HG02884 (cell line): Measurements from ENCODE around the gene TUBA4B.

ENCODE experiments used
- ATAC-seq: cut with Tn5 transposase; IDR thresholded peaks from one replicate; pipeline ENCODE4 v1.9.1; 2021; ENCODE audit warnings: mild to moderate bottlenecking, moderate library complexity; ENCODE audit not compliant: unreplicated experiment

Gene TUBA4B

DNA sequence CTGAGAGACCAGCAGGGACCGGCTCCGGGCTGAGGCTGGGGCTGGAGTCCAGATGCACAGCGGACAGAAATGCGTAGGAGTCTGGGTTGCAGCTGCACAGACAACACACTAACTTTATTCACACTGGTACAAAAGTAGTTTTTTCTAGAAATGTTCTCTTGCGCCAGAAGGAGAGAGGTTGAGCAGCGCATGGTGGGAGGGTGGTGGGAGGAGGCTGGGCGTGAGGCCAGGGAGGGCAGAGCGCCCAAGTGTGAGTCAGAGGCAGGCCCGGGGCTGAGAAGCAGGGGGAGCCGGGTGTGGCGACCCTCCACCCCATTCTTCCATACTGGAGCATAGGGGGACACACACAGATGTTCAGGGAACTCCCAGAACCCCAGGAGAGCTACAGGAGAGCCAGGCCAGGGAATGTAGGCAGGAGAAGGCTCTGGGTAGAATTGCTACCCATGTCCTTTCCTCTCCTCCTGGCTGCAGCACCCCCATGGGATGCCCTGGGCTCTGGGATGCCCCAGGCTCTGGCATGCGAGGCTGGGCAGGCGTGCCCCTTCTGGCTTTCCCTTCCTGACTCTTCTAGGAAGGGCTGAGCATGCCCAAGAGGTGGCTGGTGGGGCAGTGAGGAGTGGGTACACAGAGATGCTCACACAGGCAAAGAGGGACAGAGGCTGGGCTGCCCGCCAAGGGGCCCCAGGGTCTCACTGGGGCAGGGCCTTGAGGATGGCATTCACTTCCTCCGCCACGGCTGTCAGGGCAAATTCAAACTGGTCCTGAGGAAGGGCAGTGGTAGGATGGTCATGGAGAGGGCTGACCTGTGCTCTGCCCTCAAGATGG, 36.7 kb downstream of the TUBA4B start:
- no peak for ATAC-seq

DNA sequence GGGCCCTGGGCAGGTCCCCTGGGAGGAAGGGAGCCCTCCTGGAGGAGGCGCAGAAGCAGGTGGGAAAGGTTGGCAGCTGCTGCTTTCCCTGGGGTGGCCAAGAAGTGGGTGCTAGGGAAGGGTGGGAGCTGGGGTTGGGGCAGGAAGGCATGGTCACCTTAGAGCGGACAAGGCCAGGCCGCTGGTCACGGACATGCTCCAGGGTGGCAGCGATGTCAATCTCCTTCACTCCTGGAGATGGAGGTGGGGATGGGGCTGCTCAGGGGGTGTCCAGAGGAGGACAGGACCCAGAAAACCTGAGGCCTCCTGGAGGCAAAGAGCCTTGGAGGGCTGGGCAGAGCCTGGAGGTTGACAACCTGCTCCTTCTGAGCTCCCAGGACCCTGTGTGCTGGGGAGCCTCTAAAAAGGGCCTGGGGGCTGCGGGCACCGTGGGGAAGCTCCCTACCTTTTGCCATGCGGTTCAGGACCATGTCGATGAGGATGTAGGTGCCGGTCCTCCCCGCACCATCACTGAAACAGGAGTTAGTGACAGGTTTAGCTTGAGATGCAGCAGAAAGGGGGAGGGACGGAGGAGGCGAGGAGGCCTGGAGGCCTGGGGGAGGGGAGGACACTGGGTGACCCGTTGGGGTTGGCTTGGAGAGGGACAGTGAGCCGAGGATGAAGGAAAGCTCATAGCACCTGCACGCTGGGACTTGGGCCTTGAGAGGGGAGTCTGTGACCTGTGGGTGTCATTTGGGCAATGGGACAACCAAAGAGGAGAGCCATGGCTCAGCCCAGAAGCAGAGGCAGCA, 37.5 kb downstream of the TUBA4B start:
- ATAC-seq, result no peak

DNA sequence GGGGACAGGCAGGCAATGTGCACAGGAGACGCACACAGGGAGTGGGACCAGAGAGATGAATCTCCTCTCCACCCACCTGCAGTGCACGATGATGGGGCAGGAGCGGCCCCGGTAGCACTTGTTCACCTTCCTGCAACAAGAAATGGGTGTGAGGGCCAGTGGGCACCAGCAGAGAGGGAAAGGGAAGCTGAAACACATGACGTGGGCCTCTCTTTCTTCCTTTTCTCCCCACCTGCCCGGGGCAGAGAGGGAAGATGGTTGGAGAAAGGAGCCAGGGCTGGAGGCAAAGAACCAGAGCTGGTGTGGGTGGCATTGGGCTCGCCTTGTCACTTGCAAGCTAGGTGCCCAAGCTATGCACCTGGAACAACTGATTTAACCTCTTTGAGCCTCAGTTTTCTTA, 38.4 kb downstream of the TUBA4B start:
- ATAC-seq, result no peak

DNA sequence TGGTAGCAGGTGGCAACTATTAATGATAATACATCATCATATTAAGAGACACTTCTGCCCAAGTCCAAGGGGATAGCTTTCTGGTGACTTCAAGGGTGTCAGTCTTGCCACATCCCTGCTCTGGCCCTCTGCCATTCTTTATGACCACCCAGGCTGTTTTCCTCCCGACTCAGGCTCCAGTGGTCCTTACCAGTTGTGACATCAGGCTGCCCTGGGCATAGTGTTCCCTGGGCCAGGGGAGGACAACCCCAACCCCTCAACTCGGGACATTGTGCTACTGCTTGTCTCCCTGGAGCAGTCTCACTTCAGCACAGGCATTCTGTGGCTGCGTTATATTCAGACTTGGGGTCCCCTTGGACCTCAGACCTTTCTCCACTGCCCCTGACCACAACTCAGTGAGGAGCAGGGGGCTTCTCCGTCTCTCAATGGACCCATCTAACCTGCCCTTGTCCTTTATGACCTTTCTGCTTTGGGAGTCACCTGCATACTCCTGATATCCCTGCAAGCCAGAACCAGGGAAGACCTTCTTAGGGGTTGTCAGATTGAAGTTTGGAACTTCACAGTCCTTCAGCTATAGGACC, 39.0 kb downstream of the TUBA4B start:
- ATAC-seq, result no peak

DNA sequence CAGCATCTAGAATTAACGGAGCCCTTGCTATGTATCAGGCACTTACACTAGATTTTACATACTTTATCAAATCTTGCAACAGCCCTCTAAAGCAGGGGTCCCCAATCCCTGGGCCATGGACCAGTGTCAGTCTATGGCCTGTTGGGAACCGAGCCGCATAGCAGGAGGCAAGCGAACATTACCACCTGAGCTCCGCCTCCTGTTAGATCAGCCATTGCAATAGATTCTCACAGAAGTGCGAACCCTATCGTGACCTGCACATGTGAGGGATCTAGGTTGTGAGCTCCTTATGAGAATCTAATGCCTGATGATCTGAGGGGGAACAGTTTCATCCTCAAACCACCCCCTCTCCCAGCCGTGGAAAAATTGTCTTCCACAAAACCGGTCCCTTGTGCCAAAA, 39.6 kb downstream of the TUBA4B start:
- no peak for ATAC-seq

DNA sequence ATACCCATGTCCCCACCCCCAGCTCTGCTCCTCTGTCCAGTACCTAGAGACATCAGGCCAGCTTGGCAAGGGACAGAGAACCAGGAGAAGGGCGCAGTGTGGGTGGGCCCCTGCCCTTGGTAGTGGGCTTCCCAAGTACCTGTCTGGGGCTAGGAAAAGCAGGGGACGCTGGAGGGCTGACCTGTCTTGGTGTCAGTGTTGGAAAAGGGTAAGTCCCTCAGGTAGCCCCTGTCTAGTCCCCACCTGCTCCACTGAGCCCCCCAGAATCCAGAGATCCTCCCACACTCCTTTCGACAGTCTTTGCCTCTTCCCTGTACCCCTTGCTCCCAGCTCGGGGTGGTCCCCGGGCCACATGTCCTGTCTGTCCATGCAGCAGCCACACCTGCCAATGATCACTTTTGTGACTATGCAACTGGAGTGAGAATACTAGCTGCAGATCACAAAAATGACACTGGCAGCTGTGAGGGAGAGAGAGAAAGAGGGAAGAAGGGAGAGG, 40.7 kb downstream of the TUBA4B start:
- ATAC-seq, result no peak

DNA sequence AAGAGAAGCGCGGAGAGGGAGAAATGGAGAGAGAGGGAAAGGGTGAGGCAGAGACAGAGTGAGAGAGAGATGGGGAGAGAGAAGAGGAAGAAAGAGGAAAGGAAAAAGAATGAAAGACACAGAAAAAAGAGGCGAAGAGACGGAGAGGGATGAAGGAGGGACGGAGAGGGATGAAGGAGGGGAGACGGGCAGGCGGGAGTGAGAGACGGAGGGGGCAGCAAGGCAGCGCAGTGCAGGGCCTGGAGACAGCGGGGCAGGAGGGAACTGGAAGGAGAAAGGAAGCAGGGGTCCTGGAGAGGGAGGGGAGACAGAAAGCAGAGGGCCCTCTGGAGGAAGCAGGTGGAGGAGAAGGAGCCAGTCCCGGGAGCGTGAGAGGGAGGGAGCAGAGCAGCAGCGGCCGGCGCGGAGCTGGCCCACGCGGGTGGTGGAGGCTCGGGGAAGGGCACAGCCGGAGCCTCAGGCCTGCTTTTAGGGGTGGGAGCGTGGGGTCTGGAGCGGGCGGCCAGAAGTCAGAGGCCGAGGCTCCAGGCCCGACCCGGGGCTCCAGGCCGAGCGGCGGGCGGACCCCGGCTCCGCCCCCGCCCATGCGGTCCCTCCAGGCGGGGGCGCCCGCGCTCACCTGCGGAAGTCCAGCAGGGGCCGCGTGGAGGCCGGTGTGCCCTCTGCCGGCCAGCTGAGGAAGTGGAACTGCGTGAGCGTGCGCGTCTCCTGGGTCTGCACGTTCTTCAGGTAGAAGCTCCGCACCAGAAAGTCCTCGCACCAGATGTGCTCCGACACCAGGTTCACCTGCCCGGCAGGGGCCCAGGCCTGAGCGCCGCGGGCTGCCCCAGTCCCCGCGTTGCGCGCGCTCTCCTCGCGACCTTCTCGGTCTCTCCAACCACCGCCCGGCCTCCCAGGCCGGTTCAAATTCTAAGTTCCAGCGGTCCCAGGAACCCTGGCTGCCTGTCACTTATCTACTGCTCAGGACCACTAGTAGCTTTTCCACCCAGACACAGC, 41.6 kb downstream of the TUBA4B start:
- ATAC-seq, result peak; percentile 87

DNA sequence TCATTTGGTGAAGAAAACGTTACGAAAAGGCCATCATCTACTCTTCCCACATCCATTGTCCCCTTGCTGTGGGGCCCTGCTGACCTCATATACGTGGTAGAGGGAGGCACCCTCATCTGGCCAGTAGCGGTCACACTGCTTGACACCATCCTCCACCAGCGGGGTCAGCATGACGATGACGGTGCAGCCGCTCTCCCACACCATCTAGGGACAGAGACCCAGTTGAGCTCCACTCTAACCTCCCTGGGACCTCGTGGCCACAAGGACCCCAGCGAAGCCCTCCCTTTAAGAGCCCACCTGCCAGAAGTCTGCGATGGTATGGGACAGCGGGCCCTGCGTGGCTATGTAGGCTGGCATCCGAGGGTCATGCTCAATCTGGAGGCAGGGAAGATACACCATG, 43.1 kb downstream of the TUBA4B start:
- ATAC-seq, result no peak

DNA sequence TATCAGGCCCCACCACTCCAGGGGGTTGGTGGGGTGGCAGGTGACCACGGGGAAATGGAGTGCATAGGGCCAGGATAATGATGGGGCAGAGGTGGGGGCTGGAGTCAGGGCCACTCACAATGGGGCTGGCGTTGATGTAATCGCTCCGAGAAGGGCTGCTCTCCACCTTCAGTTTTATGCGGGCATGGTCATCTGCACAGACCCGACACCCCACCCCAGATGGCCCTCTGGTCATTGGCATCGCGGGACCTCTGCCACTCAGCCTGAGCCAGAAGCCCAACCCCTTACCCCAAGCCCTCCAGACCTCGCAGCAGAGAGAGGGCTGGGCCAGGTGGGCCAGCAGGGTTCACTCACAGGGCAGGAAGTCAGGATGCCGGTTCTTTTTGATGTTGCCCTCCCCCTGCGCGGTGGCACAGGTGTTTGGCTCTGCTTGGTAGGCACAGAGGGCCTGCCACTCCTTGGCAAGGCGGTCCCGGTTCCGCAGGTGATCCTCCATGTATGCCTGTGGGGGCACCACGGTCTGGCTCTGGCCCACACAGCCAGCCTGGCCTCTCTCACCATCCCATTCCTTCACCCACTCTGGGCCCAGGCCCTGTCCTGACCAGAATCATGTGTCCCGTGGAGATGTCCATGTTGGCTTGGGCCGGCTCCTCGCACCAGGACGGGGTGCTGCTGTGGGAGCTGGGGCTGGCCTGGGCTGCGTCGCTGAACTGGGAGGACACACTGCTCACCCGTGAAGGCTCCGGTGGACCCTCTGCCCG, 43.8 kb downstream of the TUBA4B start:
- no peak for ATAC-seq

DNA sequence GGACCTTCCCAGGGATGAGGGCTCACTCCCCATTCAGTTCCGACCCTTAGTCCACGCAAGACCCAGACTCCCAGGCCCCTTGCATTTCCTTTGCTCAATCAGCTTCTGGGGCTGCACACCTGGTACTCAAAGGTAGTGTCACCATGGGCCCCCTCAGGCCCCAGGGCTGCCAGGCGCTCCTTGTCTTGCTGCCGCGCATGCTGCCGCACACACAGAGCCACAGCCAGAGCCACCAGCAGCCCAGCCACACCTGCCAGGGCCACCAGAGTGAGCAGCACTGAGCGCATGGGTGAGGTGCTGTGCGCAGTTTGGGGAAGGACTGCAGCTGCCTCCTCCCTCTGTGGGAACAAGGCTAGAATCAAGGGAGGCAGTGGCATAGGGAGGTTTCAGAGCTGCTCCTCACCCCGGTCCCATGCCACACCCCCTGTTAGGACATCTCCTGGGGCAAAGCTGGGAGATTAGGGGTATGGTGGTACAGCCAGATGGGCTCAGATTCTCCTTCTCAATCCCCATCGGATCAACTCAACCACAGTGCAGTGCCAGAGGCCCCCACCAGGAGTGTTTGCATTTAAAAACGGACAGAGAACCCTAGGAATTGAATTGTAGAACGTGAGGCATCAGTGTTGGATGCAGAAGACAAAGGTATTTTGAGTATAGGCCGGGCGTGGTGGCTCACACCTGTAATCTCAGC, 44.9 kb downstream of the TUBA4B start:
- no peak for ATAC-seq

DNA sequence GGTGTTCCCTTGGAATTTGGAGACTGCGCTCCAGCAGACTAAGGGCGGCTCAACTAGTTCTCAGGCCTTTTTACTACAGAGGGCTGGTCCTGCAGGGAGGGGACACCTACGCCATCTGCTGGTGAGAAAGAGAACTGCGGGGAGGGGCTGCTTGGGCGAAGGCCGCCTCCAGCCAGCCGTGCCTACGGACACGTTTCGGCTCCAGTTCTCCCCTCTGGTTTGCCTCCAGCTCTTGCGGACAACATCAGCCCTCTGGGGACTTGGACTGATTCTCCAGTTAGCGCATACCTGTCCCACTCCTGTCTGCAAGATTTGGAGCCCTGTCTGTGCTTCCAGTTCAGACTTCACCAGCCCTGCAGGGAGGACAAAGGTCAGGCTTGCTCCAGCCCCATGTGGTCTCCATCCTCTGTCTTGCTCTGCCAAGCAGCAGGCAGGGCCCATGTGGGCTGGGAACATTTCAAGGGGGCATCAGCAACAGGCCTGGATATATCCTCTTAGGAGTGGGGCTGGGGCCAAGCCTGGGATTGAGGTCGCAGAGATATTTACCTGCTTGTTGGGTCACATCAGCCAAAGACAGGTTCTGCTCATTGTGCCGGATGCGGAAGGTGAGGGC, 45.8 kb downstream of the TUBA4B start:
- peak; percentile 45 for ATAC-seq

DNA sequence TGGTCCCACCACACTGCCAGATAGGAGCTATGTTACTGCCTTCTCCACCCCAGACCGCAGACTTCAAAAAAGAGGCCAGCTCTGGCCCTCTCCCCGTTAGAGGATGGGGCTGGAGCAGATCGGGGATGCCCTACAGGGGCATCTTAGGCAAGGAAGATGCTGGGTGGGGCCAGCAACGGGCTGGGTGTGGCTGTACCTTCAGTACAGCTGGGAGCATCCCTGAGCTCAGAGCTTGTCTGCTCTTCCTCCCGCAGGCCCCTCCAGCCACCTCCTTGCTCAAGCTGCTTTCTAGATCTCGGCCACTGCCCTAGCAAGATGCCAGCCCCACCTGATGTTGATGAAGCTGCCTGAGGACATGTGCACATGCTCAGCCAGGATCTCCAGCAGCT, 46.3 kb downstream of the TUBA4B start:
- ATAC-seq, result no peak

DNA sequence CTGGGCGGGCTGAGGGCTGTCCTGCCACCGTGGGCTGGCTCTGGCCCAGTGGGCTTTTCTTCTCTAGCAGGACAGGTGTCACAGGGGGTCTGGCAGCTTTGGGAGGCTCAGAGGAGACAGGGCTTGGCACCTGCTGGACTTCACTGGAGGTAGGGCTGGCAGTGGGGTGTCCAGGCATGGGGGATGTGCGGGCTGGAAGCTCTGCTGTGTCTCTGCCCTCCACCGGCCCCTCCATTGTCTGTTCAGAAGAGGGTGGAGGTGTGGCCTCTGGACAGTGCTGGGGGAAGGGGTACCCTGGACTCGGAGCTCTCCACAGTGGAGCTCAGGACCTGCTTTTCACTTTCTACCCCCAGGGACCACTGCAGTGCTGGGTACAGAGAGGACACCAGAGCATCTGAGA, 47.0 kb downstream of the TUBA4B start:
- ATAC-seq, result no peak

DNA sequence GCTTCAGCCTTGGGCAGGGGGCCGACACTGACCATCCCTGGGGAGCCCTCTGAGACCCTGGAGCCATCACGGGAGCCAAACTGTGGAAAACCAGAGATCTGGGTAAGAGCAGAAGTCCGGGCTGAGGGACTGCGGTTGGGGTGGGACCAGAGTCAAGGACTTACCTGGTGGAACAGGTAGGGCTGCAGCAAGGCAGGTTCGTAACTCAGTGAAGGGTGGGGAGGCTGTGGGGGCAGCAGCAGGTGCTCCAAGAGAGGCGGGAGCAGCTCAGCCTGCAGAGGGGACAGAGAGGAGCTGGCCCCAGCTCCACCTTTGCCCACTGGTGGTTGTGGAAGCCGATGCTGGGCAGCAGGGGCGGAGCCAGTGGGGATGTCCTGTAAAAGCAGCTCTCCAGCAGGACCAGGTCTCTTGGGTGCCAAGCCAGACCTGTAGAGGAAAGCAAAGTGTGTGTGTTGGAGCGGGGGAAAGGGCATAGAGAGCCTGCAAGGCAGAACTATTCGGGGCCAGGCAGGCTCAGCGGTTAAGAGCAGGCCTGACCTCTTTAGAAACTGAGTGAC, 49.4 kb downstream of the TUBA4B start:
- no peak for ATAC-seq

DNA sequence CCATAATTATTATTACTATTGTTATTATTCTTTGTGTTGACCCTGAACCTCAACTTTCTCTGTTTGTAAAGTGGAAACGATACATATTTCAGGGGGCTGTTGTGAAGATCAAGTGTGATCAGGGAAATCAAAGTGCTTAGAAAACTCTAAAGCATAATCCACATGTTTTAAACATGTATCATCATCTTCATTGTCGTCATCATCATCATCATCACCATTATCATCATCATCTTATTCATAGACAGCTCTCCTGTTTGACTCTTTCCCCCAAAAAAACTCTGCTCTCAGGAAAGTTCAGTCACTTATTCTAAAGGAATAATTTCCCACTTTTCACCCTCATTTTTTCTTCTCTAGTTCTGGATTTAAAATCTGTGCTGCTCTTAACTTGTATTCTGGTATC, 51.2 kb downstream of the TUBA4B start:
- no peak for ATAC-seq

DNA sequence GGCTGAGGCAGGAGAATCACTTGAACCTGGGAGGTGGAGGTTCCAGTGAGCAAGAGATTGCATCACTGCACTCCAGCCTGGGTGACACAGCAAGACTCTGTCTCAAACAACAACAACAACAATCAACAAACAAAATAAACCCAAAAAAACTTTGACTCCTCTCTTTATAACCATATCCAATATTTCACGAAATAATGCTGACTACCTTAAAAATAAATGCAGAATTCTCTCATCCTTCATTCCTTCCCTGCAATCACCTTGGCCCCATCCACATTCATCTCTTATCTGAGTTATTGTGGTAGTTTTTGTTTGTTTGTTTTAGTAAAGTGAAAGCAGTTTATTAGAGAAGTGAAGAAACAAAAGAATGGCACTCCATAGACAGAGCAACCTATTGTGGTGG, 53.0 kb downstream of the TUBA4B start:
- no peak for ATAC-seq

DNA sequence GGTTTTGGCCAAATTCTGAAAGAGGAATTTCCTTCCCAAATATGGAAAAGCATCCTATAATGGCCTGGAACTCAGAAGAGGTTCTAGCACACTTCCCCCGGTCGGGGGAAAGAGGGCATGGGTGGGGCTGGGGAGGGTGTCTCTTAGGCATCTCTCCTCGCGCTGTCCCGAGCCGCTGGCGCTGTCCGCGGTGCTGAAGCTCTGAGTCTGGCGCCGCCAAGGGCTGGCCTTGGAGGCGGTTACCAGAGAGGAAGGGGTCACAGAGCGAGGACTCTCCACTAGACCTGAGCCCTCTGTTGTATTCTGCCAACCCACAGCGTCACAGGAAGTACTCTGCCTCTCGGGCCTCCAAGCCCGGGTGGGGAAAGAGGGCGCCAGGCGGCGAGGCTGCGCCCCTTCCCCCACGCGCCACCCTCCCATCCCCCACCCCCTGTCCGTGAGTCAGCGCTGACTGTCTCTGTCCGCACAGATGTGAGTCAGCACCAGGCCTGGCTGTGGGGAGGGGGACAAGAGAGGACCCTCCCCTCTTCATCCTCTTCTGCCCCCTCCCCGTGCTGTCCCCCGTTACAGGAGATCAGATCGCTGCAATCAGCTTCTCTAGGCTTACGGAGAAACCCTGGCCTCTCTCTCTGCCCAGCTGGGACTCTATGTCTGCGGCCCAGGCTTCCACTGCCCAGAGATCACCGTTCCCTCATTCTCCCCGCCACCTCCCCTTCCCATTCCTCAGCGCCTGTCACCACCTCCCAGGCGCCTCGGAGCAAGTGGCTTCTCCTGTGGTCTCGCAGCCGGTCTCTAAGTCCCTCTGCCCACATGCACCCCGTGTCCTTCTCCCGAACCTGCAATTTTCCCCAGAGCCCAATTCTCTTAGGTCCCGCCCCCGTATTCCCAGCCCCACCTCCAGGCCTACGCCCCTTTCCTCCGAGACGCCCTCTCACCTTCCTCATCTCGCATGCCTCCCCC, 55.4 kb downstream of the TUBA4B start:
- no peak for ATAC-seq
